Transverse colon (tissue), 3 donors: Measurements from ENCODE around the gene DHCR7.

Experiments
- EP300 ChIP-seq: sonication (generic); formaldehyde crosslinking; IDR thresholded peaks from one replicate; pipeline ENCODE4 v1.6.1; 2017; ENCODE audit warnings: antibody characterized with exemption, low read depth
- POLR2A ChIP-seq: fragments of 450-650 bp; IDR thresholded peaks from one replicate; pipeline ENCODE4 v1.6.1; 2016; ENCODE audit warnings: antibody characterized with exemption, mild to moderate bottlenecking, moderate library complexity
- TF ChIP-seq, protein P1 (sequence below), 5 experiments: fragments of 200-600 bp in 3 of 5; fragments of 450-650 bp in 2 of 5; sonication (generic) in 3 of 5; IDR thresholded peaks; 1 replicate in 2 of 5; 2 replicates in 3 of 5; pipeline ENCODE4 v1.5.1; 2016 to 2017; ENCODE audit warnings: antibody characterized with exemption in 5 of 5, inconsistent platforms in 3 of 5, mild to moderate bottlenecking in 2 of 5, moderate library complexity in 1 of 5

DNA sequence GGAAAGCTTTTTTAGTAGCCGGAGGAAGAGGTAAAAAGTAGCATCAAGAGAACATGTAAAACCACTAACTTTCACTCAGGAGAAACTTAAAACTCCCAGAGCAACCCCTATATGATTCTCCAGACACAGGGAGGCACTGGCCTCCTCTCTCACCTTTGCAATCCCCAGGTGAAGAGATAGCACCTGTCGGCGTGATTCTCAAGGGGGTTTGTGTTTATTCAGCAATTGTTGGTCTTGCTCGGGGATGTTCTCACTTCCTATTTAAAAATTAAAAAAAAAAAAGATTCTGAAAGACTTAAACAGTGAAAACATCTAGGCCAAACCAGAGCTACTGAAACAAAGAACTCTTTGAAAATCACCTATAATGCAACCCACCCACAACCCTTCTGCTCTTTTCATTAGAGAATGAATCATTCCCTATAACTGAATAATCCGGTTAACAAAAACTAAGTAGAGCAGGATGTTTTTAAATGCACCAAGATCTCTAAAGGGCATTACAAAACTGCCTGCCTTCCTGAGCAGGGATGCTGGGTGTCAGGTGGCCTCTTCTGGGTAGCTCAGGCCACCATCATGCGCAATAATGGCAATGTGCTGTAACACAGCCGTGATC is 24.9 kb downstream of the DHCR7 start:
- TF ChIP-seq, protein P1, sequence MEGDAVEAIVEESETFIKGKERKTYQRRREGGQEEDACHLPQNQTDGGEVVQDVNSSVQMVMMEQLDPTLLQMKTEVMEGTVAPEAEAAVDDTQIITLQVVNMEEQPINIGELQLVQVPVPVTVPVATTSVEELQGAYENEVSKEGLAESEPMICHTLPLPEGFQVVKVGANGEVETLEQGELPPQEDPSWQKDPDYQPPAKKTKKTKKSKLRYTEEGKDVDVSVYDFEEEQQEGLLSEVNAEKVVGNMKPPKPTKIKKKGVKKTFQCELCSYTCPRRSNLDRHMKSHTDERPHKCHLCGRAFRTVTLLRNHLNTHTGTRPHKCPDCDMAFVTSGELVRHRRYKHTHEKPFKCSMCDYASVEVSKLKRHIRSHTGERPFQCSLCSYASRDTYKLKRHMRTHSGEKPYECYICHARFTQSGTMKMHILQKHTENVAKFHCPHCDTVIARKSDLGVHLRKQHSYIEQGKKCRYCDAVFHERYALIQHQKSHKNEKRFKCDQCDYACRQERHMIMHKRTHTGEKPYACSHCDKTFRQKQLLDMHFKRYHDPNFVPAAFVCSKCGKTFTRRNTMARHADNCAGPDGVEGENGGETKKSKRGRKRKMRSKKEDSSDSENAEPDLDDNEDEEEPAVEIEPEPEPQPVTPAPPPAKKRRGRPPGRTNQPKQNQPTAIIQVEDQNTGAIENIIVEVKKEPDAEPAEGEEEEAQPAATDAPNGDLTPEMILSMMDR (IDR thresholded peaks at IDR 0.05), result no peak
- TF ChIP-seq POLR2A (no peak), EP300 (no peak)
